Measurements from ENCODE around the gene WDR7.

DNA sequence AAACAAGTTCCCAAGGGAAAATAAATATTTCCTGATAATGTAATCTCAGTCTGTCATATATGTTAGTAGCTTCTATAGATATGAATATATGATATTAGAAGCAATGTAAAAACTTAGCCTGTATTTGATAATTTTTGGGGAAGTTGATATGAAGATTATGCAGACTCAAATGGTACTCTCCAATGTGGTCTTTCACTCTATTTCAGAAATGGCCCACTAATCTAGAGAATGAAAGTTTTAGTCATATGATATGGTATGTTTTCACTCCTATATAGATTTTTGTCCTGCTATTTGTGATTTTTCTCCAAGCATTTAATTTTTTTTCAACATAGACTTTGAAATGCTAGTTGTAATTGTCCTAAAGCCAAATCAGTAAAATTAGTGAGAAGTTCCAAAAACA is 259.1 kb downstream of the WDR7 start:
- TF ChIP-seq, protein P1, sequence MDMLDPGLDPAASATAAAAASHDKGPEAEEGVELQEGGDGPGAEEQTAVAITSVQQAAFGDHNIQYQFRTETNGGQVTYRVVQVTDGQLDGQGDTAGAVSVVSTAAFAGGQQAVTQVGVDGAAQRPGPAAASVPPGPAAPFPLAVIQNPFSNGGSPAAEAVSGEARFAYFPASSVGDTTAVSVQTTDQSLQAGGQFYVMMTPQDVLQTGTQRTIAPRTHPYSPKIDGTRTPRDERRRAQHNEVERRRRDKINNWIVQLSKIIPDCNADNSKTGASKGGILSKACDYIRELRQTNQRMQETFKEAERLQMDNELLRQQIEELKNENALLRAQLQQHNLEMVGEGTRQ (IDR thresholded peaks at IDR 0.05; ENCODE audit: low read depth, low read length): no peak
- TF ChIP-seq, protein P2, sequence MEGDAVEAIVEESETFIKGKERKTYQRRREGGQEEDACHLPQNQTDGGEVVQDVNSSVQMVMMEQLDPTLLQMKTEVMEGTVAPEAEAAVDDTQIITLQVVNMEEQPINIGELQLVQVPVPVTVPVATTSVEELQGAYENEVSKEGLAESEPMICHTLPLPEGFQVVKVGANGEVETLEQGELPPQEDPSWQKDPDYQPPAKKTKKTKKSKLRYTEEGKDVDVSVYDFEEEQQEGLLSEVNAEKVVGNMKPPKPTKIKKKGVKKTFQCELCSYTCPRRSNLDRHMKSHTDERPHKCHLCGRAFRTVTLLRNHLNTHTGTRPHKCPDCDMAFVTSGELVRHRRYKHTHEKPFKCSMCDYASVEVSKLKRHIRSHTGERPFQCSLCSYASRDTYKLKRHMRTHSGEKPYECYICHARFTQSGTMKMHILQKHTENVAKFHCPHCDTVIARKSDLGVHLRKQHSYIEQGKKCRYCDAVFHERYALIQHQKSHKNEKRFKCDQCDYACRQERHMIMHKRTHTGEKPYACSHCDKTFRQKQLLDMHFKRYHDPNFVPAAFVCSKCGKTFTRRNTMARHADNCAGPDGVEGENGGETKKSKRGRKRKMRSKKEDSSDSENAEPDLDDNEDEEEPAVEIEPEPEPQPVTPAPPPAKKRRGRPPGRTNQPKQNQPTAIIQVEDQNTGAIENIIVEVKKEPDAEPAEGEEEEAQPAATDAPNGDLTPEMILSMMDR (conservative IDR thresholded peaks at IDR 0.05; ENCODE audit: low read depth, low read length): no peak
- no peak for TF ChIP-seq CEBPB (IDR thresholded peaks at IDR 0.05; ENCODE audit: low read depth, low read length)
- TF ChIP-seq POLR2A (IDR thresholded peaks at IDR 0.05; ENCODE audit: low read depth, low read length): no peak
- TF ChIP-seq BHLHE40 (IDR thresholded peaks at IDR 0.05; ENCODE audit: low read depth, low read length): no peak
- TF ChIP-seq RAD21 (IDR thresholded peaks at IDR 0.05; ENCODE audit: low read length): no peak
- no peak for TF ChIP-seq FOS (IDR thresholded peaks at IDR 0.05; ENCODE audit: low read depth, low read length)
- TF ChIP-seq SMC3 (IDR thresholded peaks at IDR 0.05; ENCODE audit: low read depth, low read length): no peak
- no peak for TF ChIP-seq CHD1 (IDR thresholded peaks at IDR 0.05; ENCODE audit: low read depth, low read length)
- no peak for TF ChIP-seq MXI1 (IDR thresholded peaks at IDR 0.05; ENCODE audit: borderline replicate concordance, low read depth, low read length)
- TF ChIP-seq RFX5 (IDR thresholded peaks at IDR 0.05; ENCODE audit: low read depth, low read length): no peak
